DMS53 treated with DMSO at 0.1 percent for 48 hours (cell line): ENCODE measurements around the gene LRCH4.
A peak's percentile ranks its signal among the peaks of the same experiment; 100 is the strongest.

Experiments used
- DNase-seq: peaks from one replicate; lab custom pipeline; 2025; ENCODE audit not compliant: unreplicated experiment; lab: John Stamatoyannopoulos, UW

The LRCH4 gene

GRCh38 chr7:100585511-100586265, at the start of gene LRCH4:
Gene LRCH4 (minus strand): TSS chr7:100586129. CDS start chr7:100586100, 29 bp downstream.
- DNase-seq = peak; percentile 75

- peak; percentile 38 for DNase-seq
These were observed 47.2 kb upstream of the LRCH4 start for GRCh38 chr7:100632951-100633717.

- no peak for DNase-seq
These were observed 44.1 kb upstream of the LRCH4 start for GRCh38 chr7:100630066-100630465.

GRCh38 chr7:100629117-100629716, 43.3 kb upstream of the LRCH4 start:
- DNase-seq = no peak

- DNase-seq = no peak
These were observed 41.3 kb upstream of the LRCH4 start for GRCh38 chr7:100627238-100627549.

- DNase-seq = peak; percentile 73
These were observed 40.8 kb upstream of the LRCH4 start for GRCh38 chr7:100626530-100627237.

- DNase-seq = no peak
These were observed 40.1 kb upstream of the LRCH4 start for GRCh38 chr7:100626055-100626454.

- no peak for DNase-seq
These were observed 38.3 kb upstream of the LRCH4 start for GRCh38 chr7:100623951-100624824.

GRCh38 chr7:100621554-100621953, 35.6 kb upstream of the LRCH4 start:
- DNase-seq = no peak

GRCh38 chr7:100620804-100621203, 34.9 kb upstream of the LRCH4 start:
- no peak for DNase-seq

- no peak for DNase-seq
These were observed 34.3 kb upstream of the LRCH4 start for GRCh38 chr7:100620239-100620638.

GRCh38 chr7:100614308-100614861, 28.5 kb upstream of the LRCH4 start:
- no peak for DNase-seq

GRCh38 chr7:100613412-100614175, 27.7 kb upstream of the LRCH4 start:
- DNase-seq = no peak

- DNase-seq = no peak
These were observed 26.9 kb upstream of the LRCH4 start for GRCh38 chr7:100612730-100613390.

GRCh38 chr7:100611983-100612729, 26.2 kb upstream of the LRCH4 start, which contains the start of gene MOSPD3:
Gene MOSPD3 (plus strand): TSS chr7:100612540. CDS start chr7:100612792, 252 bp downstream.
- DNase-seq = peak; percentile 100

- no peak for DNase-seq
These were observed 24.0 kb upstream of the LRCH4 start for GRCh38 chr7:100609958-100610357.

- DNase-seq = no peak
These were observed 21.2 kb upstream of the LRCH4 start for GRCh38 chr7:100607111-100607510.

- DNase-seq = no peak
These were observed 20.4 kb upstream of the LRCH4 start for GRCh38 chr7:100606313-100606712.
